ENCODE data around the gene TCTN2.

The TCTN2 gene

GRCh38 chr12:123731596-123731995 lies 60.7 kb downstream of the TCTN2 start:
- CTCF ChIA-PET, result no interaction called here
- TF ChIP-seq CTBP1 (IDR thresholded peaks at IDR 0.05; ENCODE audit: borderline replicate concordance) (no peak), ZNF384 (IDR thresholded peaks at IDR 0.05) (no peak), FOXM1 (IDR thresholded peaks at IDR 0.05; ENCODE audit: borderline replicate concordance) (no peak), ELF4 (IDR thresholded peaks at IDR 0.05) (no peak), ARNT (IDR thresholded peaks at IDR 0.05) (no peak), PKNOX1 (IDR thresholded peaks at IDR 0.05) (no peak), NFRKB (IDR thresholded peaks at IDR 0.05) (no peak), BHLHE40 (IDR thresholded peaks at IDR 0.05; ENCODE audit: borderline replicate concordance) (no peak), LEF1 (IDR thresholded peaks at IDR 0.05; ENCODE audit: borderline replicate concordance) (no peak), TARDBP (IDR thresholded peaks at IDR 0.05) (no peak), SUZ12 (IDR thresholded peaks at IDR 0.05) (no peak), HDGF (IDR thresholded peaks at IDR 0.05; ENCODE audit: borderline replicate concordance) (no peak), FOXA1 (IDR thresholded peaks at IDR 0.05) (no peak), L3MBTL2 (conservative IDR thresholded peaks at IDR 0.05) (no peak), FOXK2 (IDR thresholded peaks at IDR 0.05) (no peak), SP1 (IDR thresholded peaks at IDR 0.05) (no peak)
- DNase-seq (ENCODE audit: extremely low spot score), result no peak
- POLR2A ChIA-PET, result no interaction called here

GRCh38 chr12:123732251-123732650 lies 61.3 kb downstream of the TCTN2 start:
- ChIA-PET POLR2A (no interaction called here), CTCF (no interaction called here)
- DNase-seq (ENCODE audit: extremely low spot score), result no peak
- TF ChIP-seq SUZ12 (IDR thresholded peaks at IDR 0.05) (no peak), BHLHE40 (IDR thresholded peaks at IDR 0.05; ENCODE audit: borderline replicate concordance) (no peak), SP1 (IDR thresholded peaks at IDR 0.05) (no peak), TARDBP (IDR thresholded peaks at IDR 0.05) (no peak), L3MBTL2 (conservative IDR thresholded peaks at IDR 0.05) (no peak), PKNOX1 (IDR thresholded peaks at IDR 0.05) (no peak), FOXA1 (IDR thresholded peaks at IDR 0.05) (no peak), ARNT (IDR thresholded peaks at IDR 0.05) (no peak), CTBP1 (IDR thresholded peaks at IDR 0.05; ENCODE audit: borderline replicate concordance) (no peak), LEF1 (IDR thresholded peaks at IDR 0.05; ENCODE audit: borderline replicate concordance) (no peak), FOXM1 (IDR thresholded peaks at IDR 0.05; ENCODE audit: borderline replicate concordance) (no peak), ZNF384 (IDR thresholded peaks at IDR 0.05) (no peak), ELF4 (IDR thresholded peaks at IDR 0.05) (no peak), HDGF (IDR thresholded peaks at IDR 0.05; ENCODE audit: borderline replicate concordance) (no peak)

GRCh38 chr12:123733229-123733628 lies 62.3 kb downstream of the TCTN2 start:
- TF ChIP-seq TARDBP (IDR thresholded peaks at IDR 0.05) (no peak), HDGF (IDR thresholded peaks at IDR 0.05; ENCODE audit: borderline replicate concordance) (no peak), L3MBTL2 (conservative IDR thresholded peaks at IDR 0.05) (no peak), CTBP1 (IDR thresholded peaks at IDR 0.05; ENCODE audit: borderline replicate concordance) (no peak)
- CTCF ChIA-PET, result no interaction called here
- POLR2A ChIA-PET, result no interaction called here
- no peak for DNase-seq (ENCODE audit: extremely low spot score)

GRCh38 chr12:123734268-123734667 lies 63.4 kb downstream of the TCTN2 start:
- POLR2A ChIA-PET, result no interaction called here
- CTCF ChIA-PET, result no interaction called here
- TF ChIP-seq LEF1 (IDR thresholded peaks at IDR 0.05; ENCODE audit: borderline replicate concordance) (no peak), L3MBTL2 (conservative IDR thresholded peaks at IDR 0.05) (no peak)
- no peak for DNase-seq (ENCODE audit: extremely low spot score)

- DNase-seq (ENCODE audit: extremely low spot score), result no peak
- ChIA-PET POLR2A (no interaction called here), CTCF (no interaction called here)
- TF ChIP-seq SP1 (IDR thresholded peaks at IDR 0.05), result no peak
- TF ChIP-seq NFRKB (IDR thresholded peaks at IDR 0.05), result no peak
- TF ChIP-seq HDGF (IDR thresholded peaks at IDR 0.05; ENCODE audit: borderline replicate concordance), result no peak
- TF ChIP-seq FOXM1 (IDR thresholded peaks at IDR 0.05; ENCODE audit: borderline replicate concordance), result no peak
- no peak for TF ChIP-seq FOXK2 (IDR thresholded peaks at IDR 0.05)
- no peak for TF ChIP-seq PKNOX1 (IDR thresholded peaks at IDR 0.05)
- TF ChIP-seq L3MBTL2 (conservative IDR thresholded peaks at IDR 0.05), result no peak
- TF ChIP-seq BHLHE40 (IDR thresholded peaks at IDR 0.05; ENCODE audit: borderline replicate concordance), result no peak
- no peak for TF ChIP-seq SUZ12 (IDR thresholded peaks at IDR 0.05)
- TF ChIP-seq ARNT (IDR thresholded peaks at IDR 0.05), result no peak
- TF ChIP-seq ZNF384 (IDR thresholded peaks at IDR 0.05), result no peak
- TF ChIP-seq FOXA1 (IDR thresholded peaks at IDR 0.05), result no peak
- TF ChIP-seq LEF1 (IDR thresholded peaks at IDR 0.05; ENCODE audit: borderline replicate concordance), result no peak
- no peak for TF ChIP-seq ELF4 (IDR thresholded peaks at IDR 0.05)
- no peak for TF ChIP-seq CTBP1 (IDR thresholded peaks at IDR 0.05; ENCODE audit: borderline replicate concordance)
These were observed 71.1 kb downstream of the TCTN2 start for GRCh38 chr12:123741937-123742572.

GRCh38 chr12:123743002-123743401 lies 72.1 kb downstream of the TCTN2 start:
- TF ChIP-seq CTBP1 (IDR thresholded peaks at IDR 0.05; ENCODE audit: borderline replicate concordance), result no peak
- TF ChIP-seq FOXM1 (IDR thresholded peaks at IDR 0.05; ENCODE audit: borderline replicate concordance), result no peak
- no peak for TF ChIP-seq NFRKB (IDR thresholded peaks at IDR 0.05)
- no peak for TF ChIP-seq LEF1 (IDR thresholded peaks at IDR 0.05; ENCODE audit: borderline replicate concordance)
- no peak for TF ChIP-seq L3MBTL2 (conservative IDR thresholded peaks at IDR 0.05)
- TF ChIP-seq PKNOX1 (IDR thresholded peaks at IDR 0.05), result no peak
- TF ChIP-seq ELF4 (IDR thresholded peaks at IDR 0.05), result no peak
- TF ChIP-seq ZNF384 (IDR thresholded peaks at IDR 0.05), result no peak
- TF ChIP-seq TARDBP (IDR thresholded peaks at IDR 0.05), result no peak
- no peak for TF ChIP-seq FOXK2 (IDR thresholded peaks at IDR 0.05)
- no peak for TF ChIP-seq SUZ12 (IDR thresholded peaks at IDR 0.05)
- no peak for TF ChIP-seq BHLHE40 (IDR thresholded peaks at IDR 0.05; ENCODE audit: borderline replicate concordance)
- TF ChIP-seq SP1 (IDR thresholded peaks at IDR 0.05), result no peak
- no peak for DNase-seq (ENCODE audit: extremely low spot score)
- POLR2A ChIA-PET, result no interaction called here
- CTCF ChIA-PET, result no interaction called here
